Effector memory CD4-positive, alpha-beta T cell (primary cell): ENCODE data around the gene SLC16A8.
"Not testable (repeated sequence)": the region's sequence is repeated elsewhere in the genome, so short reads cannot be mapped to it uniquely, and the experiment has no call there.

Source experiments
- DNase-seq, 3 donors: peaks; one replicate each; pipeline ENCODE4 v3.0.0-alpha.2; 2020
- H3K27ac ChIP-seq: 2 replicates; pipeline ENCODE4 v1.7.0; 2013; ENCODE audit warnings: mild to moderate bottlenecking, low read length, moderate library complexity; ENCODE audit not compliant: insufficient read depth, poor library complexity, severe bottlenecking
- H3K27me3 ChIP-seq: replicated peaks from 2 replicates; pipeline ENCODE4 v1.7.0; 2013; ENCODE audit warnings: mild to moderate bottlenecking, low read length; ENCODE audit not compliant: insufficient read depth, control insufficient read depth, poor library complexity, severe bottlenecking
- H3K36me3 ChIP-seq: 2 replicates; pipeline ENCODE4 v1.7.0; 2013; ENCODE audit warnings: mild to moderate bottlenecking, low read length, moderate library complexity; ENCODE audit not compliant: control insufficient read depth, insufficient read depth
- H3K4me1 ChIP-seq: 2 replicates; pipeline ENCODE4 v1.7.0; 2013; ENCODE audit warnings: low read length, mild to moderate bottlenecking; ENCODE audit not compliant: control insufficient read depth, insufficient read depth, poor library complexity, severe bottlenecking
- H3K4me3 ChIP-seq: 2 replicates; pipeline ENCODE4 v1.7.0; 2013; ENCODE audit warnings: low read length, low read depth, mild to moderate bottlenecking; ENCODE audit not compliant: insufficient read depth, poor library complexity, severe bottlenecking
- H3K9me3 ChIP-seq: 2 replicates; pipeline ENCODE4 v1.7.0; 2013; ENCODE audit warnings: mild to moderate bottlenecking, low read length, moderate library complexity; ENCODE audit not compliant: control insufficient read depth

Gene SLC16A8

DNA sequence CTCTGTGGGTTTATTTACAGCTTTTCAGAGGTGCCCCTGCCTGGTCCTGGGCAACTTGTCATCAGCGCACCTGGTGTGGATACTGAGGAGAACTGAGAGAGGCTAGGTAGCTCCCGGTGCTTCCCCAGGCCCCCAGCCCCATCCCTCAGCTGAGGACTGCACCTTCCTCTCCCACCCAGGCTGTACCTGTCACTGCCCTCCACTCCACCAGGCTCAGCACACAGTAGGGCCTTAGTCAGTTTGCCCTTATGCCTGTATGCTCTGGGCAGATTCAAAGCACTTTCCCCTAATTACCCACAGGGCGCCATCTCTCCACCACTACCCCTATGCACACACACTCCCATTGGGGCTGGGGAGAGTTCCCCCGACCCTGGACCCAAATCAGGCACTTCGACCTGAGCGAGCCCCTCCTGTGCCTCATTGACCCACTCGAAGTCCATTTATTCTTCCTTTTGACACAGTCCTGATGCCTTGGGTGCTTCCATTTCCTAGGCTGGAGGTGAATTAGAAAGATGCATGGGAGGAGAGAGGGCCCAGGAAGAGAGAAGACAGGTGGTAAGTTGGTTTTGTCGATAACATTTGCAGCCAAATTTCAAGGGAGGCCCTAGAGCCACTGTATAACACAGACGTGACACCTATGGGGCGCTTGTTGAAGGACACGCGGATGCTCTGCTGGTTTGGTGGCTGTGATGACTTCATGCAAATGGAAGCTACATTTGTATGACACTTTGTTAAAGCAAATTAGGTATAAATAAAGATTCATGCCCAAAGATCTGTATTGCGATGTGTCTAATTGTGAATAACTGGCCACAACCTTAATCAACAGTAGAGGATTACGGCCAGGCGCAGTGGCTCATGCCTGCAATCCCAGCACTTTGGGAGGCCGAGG is 40.6 kb downstream of the SLC16A8 start:
- no peak for DNase-seq
- H3K4me1 ChIP-seq, result no peaks in the 10 kb centered on the region
- no peaks in the 10 kb centered on the region for H3K27me3 ChIP-seq
- no peaks in the 10 kb centered on the region for H3K9me3 ChIP-seq
- H3K27ac ChIP-seq, result no peak overlapping the region
- no peak overlapping the region for H3K4me3 ChIP-seq
- H3K36me3 ChIP-seq, result no peaks in the 10 kb centered on the region

DNA sequence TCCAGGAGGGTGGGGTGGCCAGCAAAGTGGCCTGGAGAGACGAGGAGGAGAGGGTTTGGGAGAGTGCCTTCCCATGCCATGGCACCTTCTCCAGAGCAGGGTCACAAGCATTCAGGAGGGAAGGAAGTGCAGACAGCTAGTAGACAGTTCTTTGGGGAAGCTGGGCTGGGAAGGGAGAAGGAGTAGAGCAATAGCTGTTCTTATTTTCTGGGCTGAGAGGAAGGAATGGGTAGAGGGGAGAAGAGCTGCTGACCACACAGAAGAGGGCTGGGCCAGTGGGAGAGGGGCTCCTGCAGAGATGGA is 41.5 kb downstream of the SLC16A8 start:
- Histone ChIP-seq H3K36me3 (no peaks in the 10 kb centered on the region), H3K4me1 (no peaks in the 10 kb centered on the region), H3K27me3 (no peaks in the 10 kb centered on the region), H3K27ac (no peak overlapping the region), H3K9me3 (no peaks in the 10 kb centered on the region), H3K4me3 (no peak overlapping the region)
- no peak for DNase-seq

DNA sequence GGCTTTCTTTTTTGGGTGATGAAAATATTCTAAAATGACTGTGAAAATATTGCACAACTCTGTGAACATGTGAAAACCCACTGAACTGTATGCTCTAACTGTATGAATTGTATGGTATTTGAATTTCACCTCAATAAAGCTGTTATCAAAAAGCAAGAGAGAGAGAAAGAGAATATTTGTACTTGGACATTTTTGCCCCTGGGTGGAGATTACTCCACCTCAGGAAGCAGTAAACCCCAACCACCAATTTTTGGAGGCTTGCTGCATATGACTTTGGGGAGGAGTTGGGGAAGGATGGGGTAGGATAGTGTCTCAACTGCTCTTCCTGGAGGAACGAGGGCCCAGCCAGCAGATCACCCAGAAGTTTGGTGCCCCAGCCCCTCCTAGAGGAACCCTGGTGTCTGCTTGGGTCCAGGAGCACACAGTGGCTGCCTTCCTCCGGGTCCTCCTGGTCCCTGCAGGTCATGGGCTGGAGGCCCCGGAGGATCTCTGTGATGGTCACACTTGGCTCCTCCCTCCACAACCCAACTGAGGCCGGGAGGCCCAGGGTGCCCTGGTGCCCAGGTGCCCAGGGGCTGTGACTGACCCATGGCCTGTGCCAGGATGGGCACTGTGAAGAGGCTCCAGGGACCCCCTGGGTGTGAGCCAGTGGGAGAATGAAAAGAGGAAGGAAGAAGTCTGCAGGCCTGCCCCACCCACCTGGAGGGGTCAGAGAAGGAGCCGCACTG is 42.1 kb downstream of the SLC16A8 start:
- no peak overlapping the region for H3K27ac ChIP-seq
- no peaks in the 10 kb centered on the region for H3K27me3 ChIP-seq
- H3K36me3 ChIP-seq, result no peaks in the 10 kb centered on the region
- no peak overlapping the region for H3K4me3 ChIP-seq
- DNase-seq, result no peak
- H3K4me1 ChIP-seq, result no peaks in the 10 kb centered on the region
- H3K9me3 ChIP-seq, result no peaks in the 10 kb centered on the region

DNA sequence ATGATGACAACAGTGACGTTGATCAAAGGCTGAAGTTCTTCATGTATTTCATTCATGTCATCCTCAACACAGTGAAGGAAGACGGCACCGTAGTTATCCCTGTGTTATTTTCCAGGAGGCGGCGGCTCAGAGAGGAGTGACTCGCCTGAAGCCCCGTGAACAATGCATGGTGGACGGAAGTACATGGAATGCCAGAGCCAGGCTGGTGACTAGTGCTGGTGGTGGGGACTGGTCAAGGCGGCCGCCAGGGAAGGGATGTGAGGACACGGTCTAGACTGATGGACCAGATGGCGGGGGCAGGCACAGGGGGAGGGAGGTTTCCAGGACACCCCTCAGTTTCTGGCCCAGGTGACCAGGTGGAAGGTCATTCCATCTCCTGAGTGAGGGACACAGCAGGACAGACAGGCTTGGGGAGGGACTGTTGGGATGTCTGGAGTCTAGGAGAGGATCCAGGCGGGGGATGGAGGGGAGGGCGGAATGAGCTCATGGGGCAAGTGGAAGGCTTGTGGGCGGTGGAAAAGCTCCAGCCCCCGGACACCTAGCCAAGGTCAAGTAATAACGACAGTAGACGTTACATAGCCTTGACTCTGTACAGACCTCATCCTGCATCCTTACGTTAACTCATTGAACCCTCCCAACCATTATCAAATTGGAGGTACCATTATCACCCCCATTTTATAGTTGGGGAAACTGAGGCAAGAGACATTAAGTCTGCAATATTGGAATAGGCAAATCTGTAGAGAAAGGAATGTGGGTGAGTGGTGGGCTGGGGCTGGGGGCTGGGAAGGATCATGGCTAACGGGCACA is 42.8 kb downstream of the SLC16A8 start:
- H3K9me3 ChIP-seq, result no peaks in the 10 kb centered on the region
- no peaks in the 10 kb centered on the region for H3K36me3 ChIP-seq
- H3K4me3 ChIP-seq, result no peak overlapping the region
- H3K27ac ChIP-seq, result no peak overlapping the region
- no peak for DNase-seq
- no peaks in the 10 kb centered on the region for H3K4me1 ChIP-seq
- no peaks in the 10 kb centered on the region for H3K27me3 ChIP-seq

DNA sequence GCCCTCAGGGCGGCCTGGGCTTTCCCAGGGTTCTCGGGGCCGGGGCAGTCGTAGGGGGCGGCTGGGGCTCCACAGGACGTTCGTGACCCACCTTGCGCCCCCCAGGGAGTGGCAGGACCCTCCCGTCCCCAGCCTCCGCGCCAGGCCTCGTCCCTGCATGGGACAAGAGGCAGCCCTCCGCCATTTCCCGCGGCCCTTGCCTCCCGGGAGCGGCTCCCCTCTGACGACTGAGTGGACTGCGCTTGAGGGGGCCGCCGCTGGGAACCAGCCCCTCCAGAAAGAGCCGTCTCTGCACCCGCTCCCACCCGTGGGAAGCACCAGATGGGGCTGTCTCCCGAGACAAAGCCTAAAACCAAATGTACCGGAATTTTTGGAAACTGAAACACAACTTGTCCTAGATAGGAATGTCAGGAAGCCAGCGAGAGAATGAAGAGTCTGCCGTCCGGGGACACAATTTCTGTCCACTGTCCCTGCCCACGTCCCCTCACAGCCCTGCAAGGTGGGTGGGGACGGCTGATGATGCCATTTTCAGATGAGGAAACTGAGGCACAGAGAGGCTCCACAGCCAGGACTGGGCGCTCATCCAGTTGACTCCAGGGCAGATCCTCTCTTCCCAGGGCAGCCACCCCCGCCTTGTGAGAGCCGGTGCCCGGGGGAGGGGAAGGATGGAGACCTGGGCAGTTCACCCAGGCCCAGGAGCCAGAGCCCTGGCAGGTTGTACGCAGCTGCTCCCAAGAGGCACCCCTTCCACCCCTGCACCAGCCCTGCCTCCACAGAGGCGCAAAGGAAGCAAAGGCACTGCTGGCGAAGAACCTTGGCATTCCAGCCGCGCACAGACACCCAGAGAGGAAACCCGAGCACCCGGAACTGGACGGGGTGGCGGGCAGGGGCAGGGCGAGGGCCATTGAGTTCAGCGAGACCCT is 44.8 kb downstream of the SLC16A8 start:
- H3K9me3 ChIP-seq, result no peaks in the 10 kb centered on the region
- no peaks in the 10 kb centered on the region for H3K36me3 ChIP-seq
- no peaks in the 10 kb centered on the region for H3K27me3 ChIP-seq
- DNase-seq, result no peak
- no peaks in the 10 kb centered on the region for H3K4me1 ChIP-seq
- H3K4me3 ChIP-seq, result no peak overlapping the region
- no peak overlapping the region for H3K27ac ChIP-seq

DNA sequence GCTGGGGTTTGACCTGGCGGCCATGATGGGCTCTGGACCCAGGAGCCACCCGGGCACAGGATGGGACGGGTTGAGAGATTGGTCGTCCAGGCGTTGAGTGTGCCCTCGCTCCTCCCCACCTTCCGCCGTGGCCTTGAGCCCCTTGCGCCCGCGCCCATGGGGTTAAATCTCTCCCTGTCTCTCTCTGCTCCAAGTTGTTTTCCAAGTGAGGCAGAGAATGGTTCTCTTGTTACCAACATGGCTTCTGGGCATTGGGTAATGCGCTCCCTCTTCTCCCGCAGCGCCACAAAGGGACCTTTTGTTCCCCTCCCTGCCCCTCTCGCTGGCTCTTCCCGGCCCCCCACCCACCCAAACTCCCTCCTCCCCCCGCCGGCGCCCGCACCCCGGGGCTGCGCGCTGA is 45.6 kb downstream of the SLC16A8 start:
- Histone ChIP-seq H3K4me1 (no peaks in the 10 kb centered on the region), H3K36me3 (no peaks in the 10 kb centered on the region)
- no peak for DNase-seq

DNA sequence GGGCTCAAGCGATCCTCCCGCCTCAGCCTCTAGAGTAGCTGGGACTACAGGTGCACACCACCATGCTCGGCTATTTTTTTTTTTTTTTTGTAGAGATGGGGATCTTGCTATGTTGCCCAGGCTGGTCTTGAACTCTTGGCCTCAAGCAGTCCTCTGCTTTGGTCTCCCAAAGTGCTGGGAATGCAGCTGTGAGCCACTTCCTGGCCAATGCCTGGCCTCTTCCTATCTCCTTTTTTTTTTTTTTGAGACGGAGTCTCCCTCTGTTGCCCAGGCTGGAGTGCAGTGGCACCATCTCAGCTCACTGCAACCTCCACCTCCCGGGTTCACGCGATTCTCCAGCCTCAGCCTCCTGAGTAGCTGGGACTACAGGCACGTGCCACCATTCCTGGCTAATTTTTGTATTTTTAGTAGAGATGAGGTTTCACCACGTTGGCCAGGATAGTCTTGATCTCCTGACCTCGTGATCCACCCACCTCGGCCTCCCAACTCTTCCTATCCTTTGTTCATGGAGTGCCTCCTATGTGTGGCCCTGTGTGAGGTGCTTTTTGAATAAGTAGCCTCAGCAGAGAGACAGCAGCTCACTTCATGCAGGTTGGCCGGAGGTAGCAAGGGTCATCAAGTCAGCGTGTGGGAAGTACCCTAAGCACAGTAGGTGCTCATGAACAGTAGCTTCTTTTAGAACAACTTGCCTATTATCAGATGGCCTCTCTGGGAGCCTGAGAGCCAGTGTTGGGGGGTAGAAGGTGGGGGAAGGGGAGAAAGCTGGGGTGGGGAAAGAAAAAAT is 46.4 kb downstream of the SLC16A8 start:
- H3K27me3 ChIP-seq, H3K27ac ChIP-seq, H3K4me1 ChIP-seq, H3K9me3 ChIP-seq, DNase-seq, H3K4me3 ChIP-seq, H3K36me3 ChIP-seq: not testable (repeated sequence)

More for the DNA sequence above, 45.6 kb downstream of the SLC16A8 start:
- Histone ChIP-seq H3K27me3 (no peaks in the 10 kb centered on the region), H3K4me3 (no peak overlapping the region), H3K27ac (no peak overlapping the region), H3K9me3 (no peaks in the 10 kb centered on the region)

DNA sequence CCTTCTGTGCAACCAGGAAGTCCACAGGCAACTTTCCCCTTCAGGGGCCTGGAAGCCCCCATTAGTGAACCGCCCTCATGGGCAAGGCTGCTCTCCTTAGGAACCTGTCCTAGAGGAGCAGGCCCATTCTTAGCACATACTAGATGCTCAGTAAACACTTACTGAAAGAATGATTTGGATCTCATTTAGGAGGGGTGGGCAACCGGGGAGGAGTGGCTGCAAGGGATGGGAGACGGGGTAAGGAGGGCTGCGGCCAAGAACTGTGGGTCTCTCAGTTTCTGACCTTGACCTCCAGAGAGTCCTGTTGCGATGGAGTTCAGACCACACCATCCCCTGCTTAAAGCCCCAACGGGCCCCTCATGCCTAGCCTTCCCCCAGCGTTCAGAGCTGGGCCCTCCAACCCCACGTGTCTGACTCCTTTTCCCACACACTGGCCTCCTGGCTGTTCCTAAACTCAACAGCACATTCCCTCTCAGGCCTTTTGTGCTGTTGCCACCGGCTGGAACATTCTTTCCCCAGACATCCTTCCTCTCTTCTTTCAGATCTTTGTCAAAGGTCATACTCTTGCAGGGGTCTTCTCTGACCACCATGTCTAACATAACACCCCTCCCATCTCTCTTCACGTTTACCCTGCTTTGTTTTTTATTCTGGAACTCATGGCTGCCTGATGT is 47.5 kb downstream of the SLC16A8 start:
- no peaks in the 10 kb centered on the region for H3K36me3 ChIP-seq
- no peaks in the 10 kb centered on the region for H3K9me3 ChIP-seq
- DNase-seq, result no peak
- no peaks in the 10 kb centered on the region for H3K4me1 ChIP-seq
- H3K4me3 ChIP-seq, result no peak overlapping the region
- H3K27me3 ChIP-seq, result no peaks in the 10 kb centered on the region
- no peak overlapping the region for H3K27ac ChIP-seq
